ENCODE measurements around the gene VDAC1.
A peak's percentile ranks its signal among the peaks of the same experiment; 100 is the strongest.

VDAC1 gene

DNA sequence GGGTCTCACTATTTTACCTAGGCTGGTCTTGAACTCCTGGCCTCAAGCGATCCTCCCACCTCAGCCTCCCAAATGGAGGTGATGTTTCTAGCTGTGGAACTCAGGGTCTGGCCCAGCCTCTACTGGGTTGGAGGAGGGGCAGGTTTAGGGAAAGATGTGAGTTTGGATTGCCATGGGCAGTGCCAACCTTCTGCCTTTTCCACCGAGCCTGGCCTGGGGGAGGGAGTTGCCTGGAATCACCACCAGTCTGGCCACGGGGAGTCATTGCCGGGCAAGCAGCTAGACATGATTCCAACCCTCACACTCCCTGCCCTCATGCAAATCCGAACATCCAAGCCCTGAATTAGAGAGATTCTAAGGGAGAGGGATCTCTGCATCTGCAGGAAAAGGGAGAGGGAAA lies 21.0 kb upstream of the VDAC1 start:
- no peak for DNase-seq

DNA sequence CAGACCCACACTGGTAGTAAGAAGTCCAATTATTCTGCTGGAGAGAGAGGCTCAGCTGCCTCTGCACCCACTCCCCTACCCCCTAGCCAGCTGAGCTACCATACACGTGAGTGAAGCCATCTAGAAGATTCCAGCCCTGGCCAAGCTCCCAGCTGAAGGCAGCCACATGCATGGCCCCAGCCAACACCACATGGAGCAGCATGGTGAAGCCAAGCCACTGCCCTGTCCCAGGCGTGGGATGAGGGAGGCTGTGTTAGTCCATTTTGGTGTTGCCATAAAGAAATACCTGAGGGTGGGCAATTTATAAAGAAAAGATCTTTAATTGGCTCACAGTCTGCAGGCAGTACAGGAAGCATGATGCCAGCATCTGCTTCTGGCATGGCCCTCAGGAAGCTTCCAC lies 20.0 kb upstream of the VDAC1 start:
- no peak for DNase-seq

GRCh38 chr5:134022333-134022732 lies 17.6 kb upstream of the VDAC1 start:
- DNase-seq = no peak

- DNase-seq = no peak
Observed at GRCh38 chr5:134020188-134020587, 15.4 kb upstream of the VDAC1 start.

DNA sequence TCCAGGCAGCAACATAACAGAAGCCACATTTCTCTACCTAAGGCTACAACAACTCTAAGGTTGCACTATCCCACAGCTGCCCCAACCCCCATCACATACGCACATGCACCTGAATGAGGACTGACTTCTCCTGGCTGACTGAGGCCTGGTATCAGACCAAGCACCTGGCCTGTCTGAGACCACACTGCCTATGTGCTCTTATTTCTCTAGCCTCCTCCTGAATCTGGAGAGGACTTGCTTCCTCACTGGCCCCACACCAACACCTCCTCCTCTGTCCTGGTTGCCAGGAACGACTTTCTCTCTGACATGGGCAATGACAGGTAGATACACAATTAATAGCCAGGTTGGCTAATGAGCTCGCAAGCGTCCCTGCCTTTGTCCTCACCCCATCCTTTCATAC lies 14.9 kb upstream of the VDAC1 start:
- no peak for DNase-seq

- DNase-seq = no peak
Observed at GRCh38 chr5:134018986-134019316, 14.2 kb upstream of the VDAC1 start.

DNA sequence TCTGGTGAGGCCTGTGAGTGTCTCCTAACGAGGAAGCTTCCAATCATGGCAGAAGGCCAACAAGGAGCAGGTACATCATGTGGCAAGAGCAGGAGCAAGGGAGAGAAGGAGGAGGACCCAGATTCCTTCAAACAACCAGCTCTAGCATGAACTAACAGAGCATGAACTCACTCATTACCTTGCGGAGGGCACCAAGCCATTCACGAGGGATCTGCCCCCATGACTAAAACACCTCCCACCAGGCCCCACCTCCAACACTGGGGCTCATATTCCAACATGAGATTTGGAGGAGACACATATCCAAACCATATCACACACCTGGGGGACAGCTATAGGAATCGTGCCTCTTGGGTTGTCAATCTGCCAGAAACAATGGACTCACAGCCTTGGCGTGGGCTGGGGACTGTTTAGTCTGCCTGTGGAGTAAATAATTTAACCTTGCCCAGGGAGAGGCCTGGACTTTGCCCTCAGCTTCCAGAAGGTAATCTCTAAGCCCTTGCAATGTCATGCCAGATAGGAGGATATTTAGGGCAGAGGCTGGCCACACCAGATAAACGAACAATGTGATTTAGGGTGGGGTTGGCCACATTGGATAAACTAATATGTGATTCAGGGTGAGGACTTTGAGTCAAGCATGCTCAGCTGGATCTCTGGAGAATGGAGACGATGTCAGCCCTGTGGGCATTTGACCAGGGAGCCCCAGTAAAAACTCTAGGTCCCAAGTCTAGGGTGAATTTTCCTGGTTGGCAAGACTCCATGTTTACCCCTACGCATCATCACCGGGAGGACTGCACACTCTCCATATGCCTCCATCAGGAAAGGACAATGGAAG lies 13.6 kb upstream of the VDAC1 start:
- DNase-seq = no peak

DNA sequence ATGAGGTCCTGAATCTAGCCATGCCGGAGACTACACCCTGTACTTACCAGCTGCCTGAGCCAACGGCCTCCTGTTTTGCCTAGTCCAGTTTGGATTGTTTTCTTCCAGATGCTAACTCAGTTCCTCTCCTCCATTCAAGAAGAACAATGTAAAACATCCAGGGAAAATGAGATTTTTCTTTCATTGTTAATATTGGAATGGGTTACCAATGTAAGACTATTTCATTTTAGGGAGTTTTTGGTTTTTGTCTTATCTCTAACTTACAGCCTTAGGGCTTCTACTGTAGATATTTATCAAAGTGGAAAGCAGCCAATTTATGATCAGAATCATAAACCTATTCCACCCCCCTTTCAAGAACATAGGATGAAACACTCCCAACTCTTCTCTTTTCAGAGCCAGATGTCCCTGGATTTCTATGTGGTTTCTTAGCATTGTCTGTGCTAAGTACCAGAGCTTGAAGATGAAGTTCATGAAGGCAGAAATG lies 3.5 kb upstream of the VDAC1 start:
- no peak for DNase-seq

DNA sequence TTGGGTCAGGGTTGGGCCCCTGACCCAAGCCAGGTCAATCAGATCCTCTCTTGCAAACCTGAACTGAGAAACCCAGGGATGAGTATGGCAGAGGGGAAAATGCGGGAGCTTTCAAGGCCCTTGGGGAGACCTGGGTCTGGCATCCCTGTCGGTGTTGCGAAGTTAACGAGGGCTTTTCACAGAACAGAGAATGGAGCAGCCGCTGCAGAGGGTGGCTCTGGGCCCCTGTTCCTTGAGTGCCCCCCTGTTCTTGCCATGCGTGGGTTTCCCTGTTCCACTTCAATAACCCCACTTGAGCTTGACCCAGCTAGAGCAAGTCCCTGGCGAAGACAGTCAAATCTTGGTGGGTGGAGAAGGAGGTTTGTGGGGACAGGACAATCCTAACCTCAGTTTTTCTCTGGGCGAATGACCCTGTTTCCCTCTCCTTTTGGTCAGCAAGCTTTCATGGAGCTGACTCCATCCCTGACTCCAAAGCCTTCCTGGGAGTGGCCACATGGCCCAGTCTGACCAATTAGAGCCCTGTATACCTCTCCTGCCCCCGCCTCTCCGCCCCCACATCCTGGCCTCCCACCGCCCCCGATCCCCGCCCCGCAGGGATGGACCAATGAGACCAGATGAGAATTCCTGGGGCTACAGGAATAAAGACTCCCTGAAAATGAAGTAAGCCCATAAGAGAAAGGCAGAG lies 2.9 kb upstream of the VDAC1 start:
- no peak for DNase-seq

- DNase-seq = no peak
Observed at GRCh38 chr5:134006115-134006514, 1.3 kb upstream of the VDAC1 start.

- DNase-seq = peak in 6 of 56 donors; percentile 21 to 59 (median 41)
Observed at GRCh38 chr5:134005417-134006061, 764 bp upstream of the VDAC1 start.

DNA sequence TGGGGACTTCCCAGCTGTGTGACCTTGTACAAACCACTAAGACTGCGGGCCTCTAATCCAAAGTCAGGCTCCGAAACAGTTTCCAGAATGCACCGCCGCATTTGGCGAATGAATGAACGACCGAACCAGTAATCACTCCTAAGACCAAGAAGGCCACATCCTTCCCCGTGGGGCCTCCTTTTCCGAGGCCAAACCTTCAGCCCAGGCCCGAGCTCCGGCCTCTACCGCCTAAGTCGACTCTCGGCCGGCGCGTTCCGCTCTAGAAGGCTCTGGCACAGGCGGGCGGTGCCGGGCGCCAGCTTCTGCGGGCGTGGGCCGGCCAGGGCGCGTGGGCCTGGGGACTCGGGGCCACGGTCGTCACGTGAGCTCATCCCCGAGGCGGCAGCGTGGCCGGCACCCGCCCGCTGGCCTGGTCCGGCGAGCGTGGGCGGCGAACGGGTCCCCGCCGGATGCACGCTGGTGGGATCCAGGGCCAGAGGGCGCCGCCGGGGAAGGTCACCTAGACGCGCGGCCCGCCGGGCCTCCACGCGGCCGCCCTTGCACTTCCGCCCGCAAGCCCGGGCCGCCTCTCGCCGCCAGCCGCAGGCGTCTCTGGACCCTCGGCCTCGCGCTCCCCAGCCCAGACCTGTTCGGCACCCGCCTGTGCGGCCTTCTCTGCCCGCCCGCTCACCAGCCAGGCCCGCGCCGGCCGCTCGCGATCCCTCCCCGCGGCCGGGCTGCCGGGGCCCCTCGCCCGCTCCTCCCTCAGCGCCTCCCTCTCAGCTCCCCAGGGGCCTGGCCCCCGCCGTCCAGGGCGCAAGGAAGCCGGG lies 754 bp downstream of the VDAC1 start:
- peak in 32 of 56 donors; percentile 30 to 73 (median 54) for DNase-seq

DNA sequence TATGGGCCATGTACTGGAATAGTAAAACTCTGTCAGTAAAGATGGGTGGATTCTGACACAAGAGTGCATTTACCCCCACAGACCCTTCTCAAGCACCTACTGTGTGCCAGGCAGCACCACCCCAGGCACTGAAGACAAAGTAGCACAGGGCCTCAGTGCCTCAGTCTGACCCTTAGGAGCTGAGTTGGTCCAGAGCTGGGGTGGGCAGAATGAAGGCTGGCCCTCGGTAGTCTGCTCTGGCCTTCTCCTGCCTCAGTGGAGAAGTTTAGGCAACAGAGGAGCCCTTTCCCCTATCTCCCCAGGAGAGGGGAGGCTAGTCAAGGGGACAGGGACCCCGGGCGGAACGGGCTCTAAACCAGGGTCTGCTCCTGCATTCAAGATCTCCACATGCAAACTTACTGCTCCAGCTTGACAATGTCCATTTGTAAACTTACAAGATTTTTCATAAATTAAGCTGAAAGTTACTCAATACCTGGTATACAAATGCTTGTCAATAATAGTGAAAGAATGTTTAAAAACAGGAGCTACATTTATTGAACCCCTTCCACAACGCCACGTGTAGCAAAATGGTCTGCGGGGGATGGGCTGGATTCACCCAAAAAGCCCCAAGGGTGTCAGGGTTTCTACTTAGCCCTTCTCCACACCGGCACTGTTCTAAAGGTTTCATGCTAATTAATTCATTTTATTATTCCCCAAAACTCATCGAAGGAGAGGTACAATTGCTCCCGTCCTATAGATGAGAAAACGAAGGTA lies 1.5 kb downstream of the VDAC1 start:
- DNase-seq = no peak

DNA sequence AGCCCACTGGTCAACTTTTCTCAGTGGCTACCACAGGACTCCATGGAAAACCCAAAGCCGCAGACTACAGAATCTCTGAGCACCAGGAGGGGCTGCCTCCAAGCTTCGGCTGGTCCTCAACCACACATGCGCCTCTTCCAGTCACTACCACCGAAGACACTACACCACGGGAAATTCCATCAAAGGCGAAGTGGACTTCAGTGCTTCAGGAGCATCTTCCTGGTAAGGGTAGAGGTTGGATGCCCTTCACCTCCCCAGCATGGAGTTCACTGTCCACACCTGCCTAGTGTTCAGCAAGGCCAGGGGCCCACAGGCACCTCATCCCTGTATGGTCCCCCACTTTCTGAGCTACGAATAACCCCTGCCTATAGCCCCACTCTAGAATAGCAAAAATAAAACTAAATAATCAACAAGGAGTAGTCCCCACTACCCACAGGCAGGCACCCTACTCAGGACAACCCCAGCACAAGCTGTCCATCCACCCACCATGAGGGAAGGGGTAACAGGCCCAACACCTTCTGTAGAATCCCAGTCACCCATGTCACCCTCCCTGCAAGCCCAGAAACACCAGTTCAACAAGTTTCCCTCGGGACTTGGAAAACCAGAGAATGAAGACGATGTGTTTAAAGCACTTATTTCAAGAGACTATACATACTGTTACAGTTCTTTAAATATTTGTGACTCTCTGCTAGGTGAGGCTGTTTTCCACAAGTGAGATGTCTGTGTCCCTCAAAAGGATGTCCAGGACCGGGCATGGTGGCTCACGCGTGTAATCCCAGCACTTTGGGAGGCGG lies 2.6 kb downstream of the VDAC1 start:
- DNase-seq = no peak

GRCh38 chr5:134000696-134001453 lies 3.9 kb downstream of the VDAC1 start:
- DNase-seq = no peak

GRCh38 chr5:134000091-134000511 lies 4.7 kb downstream of the VDAC1 start:
- no peak for DNase-seq

DNA sequence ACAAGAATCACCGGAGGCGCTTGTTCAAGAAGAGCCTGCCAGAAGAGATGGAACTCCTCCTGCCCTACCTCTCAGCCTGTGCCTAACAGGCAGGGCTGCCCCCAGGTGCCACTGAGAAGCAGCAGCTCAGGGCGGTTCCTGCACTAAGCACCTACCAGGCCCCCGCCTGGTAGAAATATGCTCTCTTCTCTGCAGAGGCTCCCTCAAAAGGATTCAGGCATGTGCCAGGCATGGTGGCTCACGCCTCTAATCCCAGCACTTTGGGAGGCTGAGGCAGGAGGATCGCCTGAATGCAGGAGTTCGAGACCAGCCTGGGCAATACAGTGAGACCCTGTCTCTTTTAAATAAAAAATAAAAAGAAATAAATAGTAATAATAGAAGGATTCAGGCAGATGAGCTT lies 6.0 kb downstream of the VDAC1 start:
- DNase-seq = no peak

DNA sequence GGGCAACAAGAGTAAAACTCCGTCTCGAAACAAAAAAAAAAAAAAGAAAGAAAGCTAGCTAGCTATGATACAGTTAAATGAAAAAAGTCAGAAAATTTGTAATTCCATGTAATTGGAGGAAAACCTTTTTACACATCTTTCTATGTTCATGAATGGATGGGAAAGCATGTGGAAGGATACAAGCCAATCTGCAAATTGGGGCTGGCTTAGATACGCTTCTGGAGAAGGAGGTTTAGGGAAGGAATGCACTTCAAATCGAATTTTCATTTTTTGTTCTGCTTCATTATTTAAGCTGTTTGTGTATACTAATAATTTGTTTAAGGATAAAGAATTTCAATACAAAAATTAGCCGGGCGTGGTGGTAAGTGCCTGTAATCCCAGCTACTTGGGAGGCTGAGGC lies 6.7 kb downstream of the VDAC1 start:
- DNase-seq = no peak

- no peak for DNase-seq
Observed at GRCh38 chr5:133996683-133997252, 8.0 kb downstream of the VDAC1 start.
